ENCODE data around the gene KLF4. TPM values are rescaled to one million over a fixed set of nuclear protein-coding genes. Genes with fewer than 3 reads are reported as not detected.
A peak's percentile ranks its signal among the peaks of the same experiment; 100 is the strongest.

The KLF4 gene
- total and polyA plus RNA-seq, 2 of the 13 experiments (the other 11 are each of a cell fraction or from before 2014, with no cell fraction given) = 0.20 to 0.37 TPM

DNA sequence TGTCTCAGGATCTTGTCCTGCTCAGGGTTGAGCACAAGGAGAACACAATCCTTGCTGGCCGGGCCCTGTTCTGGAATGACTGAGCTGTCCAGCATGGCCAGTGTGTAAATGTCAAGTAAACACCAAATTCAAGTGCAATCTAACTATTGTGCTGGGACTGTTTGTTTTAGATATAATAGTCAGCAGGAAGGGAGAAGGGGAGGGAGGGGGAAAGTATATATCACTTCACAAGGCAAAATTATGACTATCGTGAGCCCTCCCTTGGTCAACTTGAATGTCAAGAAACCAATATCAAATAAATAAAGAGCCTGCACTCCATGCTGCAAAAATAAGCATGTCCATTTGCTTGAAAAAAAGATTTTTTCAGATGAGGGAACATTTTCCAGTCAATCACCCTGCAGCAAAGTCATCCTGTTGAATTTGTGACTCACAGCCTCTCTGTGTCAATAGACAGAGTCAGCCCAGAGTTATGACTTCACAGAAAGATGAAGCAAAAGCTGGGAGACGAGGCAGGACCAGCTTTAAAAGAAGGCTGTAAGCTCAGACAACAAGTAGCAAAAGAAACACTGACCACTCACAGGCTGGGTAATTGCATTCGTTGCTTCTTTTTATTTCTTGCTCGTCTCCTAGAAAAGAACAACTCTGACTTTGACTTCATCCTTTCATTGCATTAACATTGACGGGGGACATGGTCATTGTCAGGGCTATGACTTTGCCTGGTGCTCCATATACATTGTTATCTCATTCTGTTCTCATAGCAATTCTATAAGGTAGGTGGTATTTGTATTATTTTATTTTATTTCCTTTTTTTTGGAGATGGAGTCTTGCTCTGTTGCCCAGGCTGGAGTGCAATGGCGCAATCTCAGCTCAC, 15.3 kb upstream of the KLF4 start (continued):
- TF ChIP-seq, protein P1, sequence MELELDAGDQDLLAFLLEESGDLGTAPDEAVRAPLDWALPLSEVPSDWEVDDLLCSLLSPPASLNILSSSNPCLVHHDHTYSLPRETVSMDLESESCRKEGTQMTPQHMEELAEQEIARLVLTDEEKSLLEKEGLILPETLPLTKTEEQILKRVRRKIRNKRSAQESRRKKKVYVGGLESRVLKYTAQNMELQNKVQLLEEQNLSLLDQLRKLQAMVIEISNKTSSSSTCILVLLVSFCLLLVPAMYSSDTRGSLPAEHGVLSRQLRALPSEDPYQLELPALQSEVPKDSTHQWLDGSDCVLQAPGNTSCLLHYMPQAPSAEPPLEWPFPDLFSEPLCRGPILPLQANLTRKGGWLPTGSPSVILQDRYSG (CRISPR knock-in tag; IDR thresholded peaks at IDR 0.05) = no peak
- TF ChIP-seq, protein P2, sequence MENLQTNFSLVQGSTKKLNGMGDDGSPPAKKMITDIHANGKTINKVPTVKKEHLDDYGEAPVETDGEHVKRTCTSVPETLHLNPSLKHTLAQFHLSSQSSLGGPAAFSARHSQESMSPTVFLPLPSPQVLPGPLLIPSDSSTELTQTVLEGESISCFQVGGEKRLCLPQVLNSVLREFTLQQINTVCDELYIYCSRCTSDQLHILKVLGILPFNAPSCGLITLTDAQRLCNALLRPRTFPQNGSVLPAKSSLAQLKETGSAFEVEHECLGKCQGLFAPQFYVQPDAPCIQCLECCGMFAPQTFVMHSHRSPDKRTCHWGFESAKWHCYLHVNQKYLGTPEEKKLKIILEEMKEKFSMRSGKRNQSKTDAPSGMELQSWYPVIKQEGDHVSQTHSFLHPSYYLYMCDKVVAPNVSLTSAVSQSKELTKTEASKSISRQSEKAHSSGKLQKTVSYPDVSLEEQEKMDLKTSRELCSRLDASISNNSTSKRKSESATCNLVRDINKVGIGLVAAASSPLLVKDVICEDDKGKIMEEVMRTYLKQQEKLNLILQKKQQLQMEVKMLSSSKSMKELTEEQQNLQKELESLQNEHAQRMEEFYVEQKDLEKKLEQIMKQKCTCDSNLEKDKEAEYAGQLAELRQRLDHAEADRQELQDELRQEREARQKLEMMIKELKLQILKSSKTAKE (CRISPR knock-in tag; IDR thresholded peaks at IDR 0.05; ENCODE audit: borderline replicate concordance) = 0 out of 2 replicates have a peak, but pooled peaks have one; percentile 45
- TF ChIP-seq ZNF207 (IDR thresholded peaks at IDR 0.05; ENCODE audit: borderline replicate concordance) = no peak
- TF ChIP-seq ZNF607 (CRISPR knock-in tag; IDR thresholded peaks at IDR 0.05; ENCODE audit: borderline replicate concordance) = no peak
- TF ChIP-seq, protein P3, sequence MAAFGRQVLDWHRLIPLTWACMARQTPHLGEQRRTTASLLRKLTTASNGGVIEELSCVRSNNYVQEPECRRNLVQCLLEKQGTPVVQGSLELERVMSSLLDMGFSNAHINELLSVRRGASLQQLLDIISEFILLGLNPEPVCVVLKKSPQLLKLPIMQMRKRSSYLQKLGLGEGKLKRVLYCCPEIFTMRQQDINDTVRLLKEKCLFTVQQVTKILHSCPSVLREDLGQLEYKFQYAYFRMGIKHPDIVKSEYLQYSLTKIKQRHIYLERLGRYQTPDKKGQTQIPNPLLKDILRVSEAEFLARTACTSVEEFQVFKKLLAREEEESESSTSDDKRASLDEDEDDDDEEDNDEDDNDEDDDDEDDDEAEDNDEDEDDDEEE (CRISPR knock-in tag; IDR thresholded peaks at IDR 0.05) = no peak
- no peak for TF ChIP-seq TEAD3 (CRISPR knock-in tag; optimal IDR thresholded peaks at IDR 0.05; ENCODE audit: borderline replicate concordance)
- TF ChIP-seq ZNF337 (CRISPR knock-in tag; IDR thresholded peaks at IDR 0.05; ENCODE audit: borderline replicate concordance, low read depth) = no peak
- no peak for TF ChIP-seq KDM5A (IDR thresholded peaks at IDR 0.05; ENCODE audit: borderline replicate concordance, low read length)
- no peak for TF ChIP-seq CBX2 (IDR thresholded peaks at IDR 0.05; ENCODE audit: low read depth, low read length)
- TF ChIP-seq CBX2 (CRISPR knock-in tag; IDR thresholded peaks at IDR 0.05; ENCODE audit: low read depth) = no peak
- no peak for TF ChIP-seq ZNF563 (CRISPR knock-in tag; IDR thresholded peaks at IDR 0.05)
- TF ChIP-seq ZNF891 (CRISPR knock-in tag; IDR thresholded peaks at IDR 0.05) = no peak
- TF ChIP-seq, protein P4, sequence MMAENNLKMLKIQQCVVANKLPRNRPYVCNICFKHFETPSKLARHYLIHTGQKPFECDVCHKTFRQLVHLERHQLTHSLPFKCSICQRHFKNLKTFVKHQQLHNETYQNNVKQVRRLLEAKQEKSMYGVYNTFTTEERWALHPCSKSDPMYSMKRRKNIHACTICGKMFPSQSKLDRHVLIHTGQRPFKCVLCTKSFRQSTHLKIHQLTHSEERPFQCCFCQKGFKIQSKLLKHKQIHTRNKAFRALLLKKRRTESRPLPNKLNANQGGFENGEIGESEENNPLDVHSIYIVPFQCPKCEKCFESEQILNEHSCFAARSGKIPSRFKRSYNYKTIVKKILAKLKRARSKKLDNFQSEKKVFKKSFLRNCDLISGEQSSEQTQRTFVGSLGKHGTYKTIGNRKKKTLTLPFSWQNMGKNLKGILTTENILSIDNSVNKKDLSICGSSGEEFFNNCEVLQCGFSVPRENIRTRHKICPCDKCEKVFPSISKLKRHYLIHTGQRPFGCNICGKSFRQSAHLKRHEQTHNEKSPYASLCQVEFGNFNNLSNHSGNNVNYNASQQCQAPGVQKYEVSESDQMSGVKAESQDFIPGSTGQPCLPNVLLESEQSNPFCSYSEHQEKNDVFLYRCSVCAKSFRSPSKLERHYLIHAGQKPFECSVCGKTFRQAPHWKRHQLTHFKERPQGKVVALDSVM (CRISPR knock-in tag; IDR thresholded peaks at IDR 0.05) = no peak
- TF ChIP-seq ZNF432 (CRISPR knock-in tag; IDR thresholded peaks at IDR 0.05; ENCODE audit: borderline replicate concordance) = no peak
- no peak for TF ChIP-seq TCF7L2 (IDR thresholded peaks at IDR 0.05; ENCODE audit: low read depth, low read length)
- no peak for TF ChIP-seq MTA1 (CRISPR knock-in tag; IDR thresholded peaks at IDR 0.05; ENCODE audit: borderline replicate concordance)
- TF ChIP-seq ZNF468 (CRISPR knock-in tag; IDR thresholded peaks at IDR 0.05) = no peak
- TF ChIP-seq, protein P5, sequence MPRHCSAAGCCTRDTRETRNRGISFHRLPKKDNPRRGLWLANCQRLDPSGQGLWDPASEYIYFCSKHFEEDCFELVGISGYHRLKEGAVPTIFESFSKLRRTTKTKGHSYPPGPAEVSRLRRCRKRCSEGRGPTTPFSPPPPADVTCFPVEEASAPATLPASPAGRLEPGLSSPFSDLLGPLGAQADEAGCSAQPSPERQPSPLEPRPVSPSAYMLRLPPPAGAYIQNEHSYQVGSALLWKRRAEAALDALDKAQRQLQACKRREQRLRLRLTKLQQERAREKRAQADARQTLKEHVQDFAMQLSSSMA (CRISPR knock-in tag; IDR thresholded peaks at IDR 0.05) = no peak
- TF ChIP-seq ZSCAN9 (CRISPR knock-in tag; IDR thresholded peaks at IDR 0.05; ENCODE audit: borderline replicate concordance) = no peak

Data from HepG2 (cell line).